Parathyroid adenoma (tissue), 2 donors: Measurements from ENCODE around the gene LFNG.

Experiments used
- H2AFZ ChIP-seq: fragments of 300-600 bp; sonication (generic); one replicate; pipeline ENCODE4 v1.7.0; 2017; ENCODE audit warnings: antibody characterized with exemption, mild to moderate bottlenecking
- H3K27ac ChIP-seq: fragments of 300-600 bp; sonication (generic); one replicate; pipeline ENCODE4 v1.7.0; 2017
- H3K27me3 ChIP-seq: fragments of 300-600 bp; sonication (generic); one replicate; pipeline ENCODE4 v1.7.0; 2017; ENCODE audit warnings: low read length; ENCODE audit not compliant: control insufficient read depth, insufficient read depth
- H3K36me3 ChIP-seq: fragments of 300-600 bp; sonication (generic); one replicate; pipeline ENCODE4 v1.7.0; 2017; ENCODE audit warnings: low read length; ENCODE audit not compliant: control insufficient read depth, insufficient read depth
- H3K4me1 ChIP-seq: fragments of 300-600 bp; sonication (generic); one replicate; pipeline ENCODE4 v1.7.0; 2017; ENCODE audit warnings: control low read depth
- H3K4me2 ChIP-seq: fragments of 300-600 bp; sonication (generic); one replicate; pipeline ENCODE4 v1.7.0; 2017; ENCODE audit warnings: low read length
- H3K4me3 ChIP-seq: fragments of 300-600 bp; sonication (generic); one replicate; pipeline ENCODE4 v1.7.0; 2017; ENCODE audit warnings: low read depth, low read length
- H3K79me2 ChIP-seq: fragments of 300-600 bp; sonication (generic); one replicate; pipeline ENCODE4 v1.7.0; 2017; ENCODE audit warnings: control low read depth
- H3K9ac ChIP-seq: fragments of 300-600 bp; sonication (generic); one replicate; pipeline ENCODE4 v1.7.0; 2017; ENCODE audit warnings: mild to moderate bottlenecking
- H3K9me3 ChIP-seq: fragments of 300-600 bp; sonication (generic); one replicate; pipeline ENCODE4 v1.7.0; 2017; ENCODE audit warnings: low read length; ENCODE audit not compliant: control insufficient read depth
- CTCF ChIP-seq: fragments of 300-600 bp; sonication (generic); IDR thresholded peaks from one replicate; pipeline ENCODE4 v1.7.0; 2017; ENCODE audit warnings: antibody characterized with exemption, mild to moderate bottlenecking
- donor health status: primary hyperparathyroidism.

The LFNG gene

GRCh38 chr7:2567679-2568278 lies 48.2 kb downstream of the LFNG start:
- peaks cover 35% of the 10 kb centered on the region for H3K79me2 ChIP-seq
- H3K27ac ChIP-seq = no peak overlapping the region
- no peak overlapping the region for H2AFZ ChIP-seq
- H3K36me3 ChIP-seq = no peaks in the 10 kb centered on the region
- H3K9me3 ChIP-seq = no peaks in the 10 kb centered on the region
- no peak overlapping the region for H3K4me2 ChIP-seq
- H3K27me3 ChIP-seq = no peaks in the 10 kb centered on the region
- TF ChIP-seq CTCF = no peak
- no peak overlapping the region for H3K4me3 ChIP-seq
- H3K4me1 ChIP-seq = no peaks in the 10 kb centered on the region
- no peak overlapping the region for H3K9ac ChIP-seq

GRCh38 chr7:2568521-2569223 lies 49.1 kb downstream of the LFNG start:
- H3K9me3 ChIP-seq = no peaks in the 10 kb centered on the region
- H3K9ac ChIP-seq = no peak overlapping the region
- TF ChIP-seq CTCF = no peak
- no peaks in the 10 kb centered on the region for H3K27me3 ChIP-seq
- H3K4me2 ChIP-seq = no peak overlapping the region
- no peaks in the 10 kb centered on the region for H3K36me3 ChIP-seq
- no peak overlapping the region for H3K4me3 ChIP-seq
- peaks cover 35% of the 10 kb centered on the region for H3K79me2 ChIP-seq
- H2AFZ ChIP-seq = no peak overlapping the region
- H3K4me1 ChIP-seq = no peaks in the 10 kb centered on the region
- no peak overlapping the region for H3K27ac ChIP-seq

- TF ChIP-seq CTCF = no peak
- Histone ChIP-seq H3K4me3 (no peak overlapping the region), H3K27me3 (no peaks in the 10 kb centered on the region), H3K27ac (no peak overlapping the region), H3K79me2 (peaks cover 35% of the 10 kb centered on the region), H3K4me2 (no peak overlapping the region), H3K9ac (no peak overlapping the region), H3K9me3 (no peaks in the 10 kb centered on the region), H3K4me1 (no peaks in the 10 kb centered on the region), H3K36me3 (no peaks in the 10 kb centered on the region), H2AFZ (no peak overlapping the region)
These were observed 49.8 kb downstream of the LFNG start for GRCh38 chr7:2569421-2569820.

- H3K79me2 ChIP-seq = peaks cover 30% of the 10 kb centered on the region
- H3K4me1 ChIP-seq = no peaks in the 10 kb centered on the region
- TF ChIP-seq CTCF = no peak
- H3K9ac ChIP-seq = no peak overlapping the region
- no peaks in the 10 kb centered on the region for H3K27me3 ChIP-seq
- no peaks in the 10 kb centered on the region for H3K9me3 ChIP-seq
- H3K4me3 ChIP-seq = no peak overlapping the region
- no peak overlapping the region for H3K27ac ChIP-seq
- no peak overlapping the region for H2AFZ ChIP-seq
- H3K36me3 ChIP-seq = no peaks in the 10 kb centered on the region
- no peak overlapping the region for H3K4me2 ChIP-seq
These were observed 50.4 kb downstream of the LFNG start for GRCh38 chr7:2570021-2570420.

GRCh38 chr7:2571409-2571808 lies 51.8 kb downstream of the LFNG start:
- H2AFZ ChIP-seq = no peak overlapping the region
- H3K9me3 ChIP-seq = no peaks in the 10 kb centered on the region
- H3K4me1 ChIP-seq = no peaks in the 10 kb centered on the region
- H3K79me2 ChIP-seq = peaks cover 35% of the 10 kb centered on the region
- no peaks in the 10 kb centered on the region for H3K36me3 ChIP-seq
- H3K4me2 ChIP-seq = no peak overlapping the region
- TF ChIP-seq CTCF = no peak
- H3K9ac ChIP-seq = no peak overlapping the region
- no peak overlapping the region for H3K27ac ChIP-seq
- H3K27me3 ChIP-seq = no peaks in the 10 kb centered on the region
- no peak overlapping the region for H3K4me3 ChIP-seq
